HEK293 (cell line): ENCODE results near the gene SPECC1.

Experiments
- CTCF ChIA-PET: fragments of 350-600 bp; formaldehyde crosslinking; extraction: SDS; loops from one replicate; lab custom pipeline; 2021; ENCODE audit warnings: antibody characterized with exemption; lab: Yijun Ruan, JAX
- POLR2A ChIA-PET: fragments of 300-600 bp; formaldehyde crosslinking; extraction: SDS; loops from one replicate; lab custom pipeline; 2020; ENCODE audit warnings: antibody characterized with exemption, inconsistent platforms; lab: Yijun Ruan, JAX
- H3K27ac ChIP-seq: fragments of 200-500 bp; sonication (Bioruptor generic); 2 replicates; pipeline ENCODE4 v1.5.1; 2014; ENCODE audit warnings: low read depth, low read length, control low read depth, inconsistent platforms; ENCODE audit errors: extremely low read depth
- H3K36me3 ChIP-seq, 2 experiments: fragments of 200-500 bp in 1 of 2; sonication (Bioruptor generic) in 1 of 2; 1 replicate in 1 of 2; 2 replicates in 1 of 2; pipeline ENCODE4 v1.5.1; 2014 to 2017; ENCODE audit warnings: inconsistent platforms in 2 of 2, low read length in 2 of 2; ENCODE audit not compliant: control insufficient read depth in 2 of 2, insufficient read depth in 1 of 2
- H3K4me1 ChIP-seq: fragments of 200-500 bp; sonication (Bioruptor generic); 2 replicates; pipeline ENCODE4 v1.5.1; 2014; ENCODE audit warnings: mild to moderate bottlenecking, low read length, inconsistent platforms; ENCODE audit not compliant: control insufficient read depth, insufficient read depth
- H3K4me3 ChIP-seq: 2 replicates; pipeline ENCODE4 v1.5.1; 2011; ENCODE audit warnings: low read depth, mild to moderate bottlenecking, control low read depth, low read length, moderate library complexity
- H3K9me3 ChIP-seq: fragments of 200-500 bp; sonication (Bioruptor generic); 2 replicates; pipeline ENCODE4 v1.5.1; 2014; ENCODE audit warnings: low read depth, low read length, inconsistent platforms; ENCODE audit not compliant: control insufficient read depth, insufficient read depth
- GLIS1 ChIP-seq: fragments of 450-650 bp; formaldehyde crosslinking; IDR thresholded peaks from 2 replicates; pipeline ENCODE4 v1.5.1; 2016; ENCODE audit warnings: missing biosample characterization, missing genetic modification characterization
- KLF7 ChIP-seq: fragments of 450-650 bp; formaldehyde crosslinking; IDR thresholded peaks from 2 replicates; pipeline ENCODE4 v1.5.1; 2016; ENCODE audit warnings: missing biosample characterization, missing genetic modification characterization, borderline replicate concordance
- SETDB1 ChIP-seq: IDR thresholded peaks from one replicate; pipeline ENCODE4 v1.6.1; 2017; ENCODE audit warnings: mild to moderate bottlenecking, low read length, moderate library complexity, mixed read lengths; ENCODE audit not compliant: insufficient read length
- TRIM28 ChIP-seq: IDR thresholded peaks from 2 replicates; pipeline ENCODE4 v1.6.1; 2011; ENCODE audit warnings: low read length, control low read depth, borderline replicate concordance
- ZBTB17 ChIP-seq: fragments of 450-650 bp; formaldehyde crosslinking; IDR thresholded peaks from 2 replicates; pipeline ENCODE4 v1.5.1; 2016; ENCODE audit warnings: missing biosample characterization, missing genetic modification characterization
- ZIC2 ChIP-seq: fragments of 450-650 bp; formaldehyde crosslinking; IDR thresholded peaks from 2 replicates; pipeline ENCODE4 v1.5.1; 2016; ENCODE audit warnings: missing biosample characterization, missing genetic modification characterization
- ZNF16 ChIP-seq: fragments of 450-650 bp; formaldehyde crosslinking; IDR thresholded peaks from 2 replicates; pipeline ENCODE4 v1.5.1; 2016; ENCODE audit warnings: low read depth, missing biosample characterization, missing genetic modification characterization
- ZNF169 ChIP-seq: fragments of 450-650 bp; formaldehyde crosslinking; IDR thresholded peaks from 2 replicates; pipeline ENCODE4 v1.5.1; 2016; ENCODE audit warnings: missing biosample characterization, missing genetic modification characterization
- ZNF623 ChIP-seq: fragments of 450-650 bp; formaldehyde crosslinking; IDR thresholded peaks from 2 replicates; pipeline ENCODE4 v1.5.1; 2016; ENCODE audit warnings: missing biosample characterization, missing genetic modification characterization
- ZNF624 ChIP-seq: fragments of 450-650 bp; formaldehyde crosslinking; IDR thresholded peaks from 2 replicates; pipeline ENCODE4 v1.5.1; 2017; ENCODE audit warnings: missing biosample characterization, missing genetic modification characterization
- TF ChIP-seq, protein P1 (sequence below): fragments of 450-650 bp; formaldehyde crosslinking; IDR thresholded peaks from 2 replicates; pipeline ENCODE4 v1.5.1; 2016; ENCODE audit warnings: missing biosample characterization, missing genetic modification characterization
- TF ChIP-seq, protein P2 (sequence below): fragments of 450-650 bp; formaldehyde crosslinking; IDR thresholded peaks from 2 replicates; pipeline ENCODE4 v1.5.1; 2016; ENCODE audit warnings: missing biosample characterization, missing genetic modification characterization
- TF ChIP-seq, protein P3 (sequence below): fragments of 450-650 bp; formaldehyde crosslinking; optimal IDR thresholded peaks from 2 replicates; pipeline ENCODE3; 2016; ENCODE audit warnings: missing biosample characterization, mild to moderate bottlenecking, missing genetic modification characterization
- TF ChIP-seq, protein P4 (sequence below): fragments of 450-650 bp; formaldehyde crosslinking; IDR thresholded peaks from 2 replicates; pipeline ENCODE4 v1.5.1; 2017; ENCODE audit warnings: missing biosample characterization, missing genetic modification characterization
- TF ChIP-seq, protein P5 (sequence below): sonication (generic); formaldehyde crosslinking; IDR thresholded peaks from 2 replicates; pipeline ENCODE4 v1.8.1; 2022; ENCODE audit warnings: mild to moderate bottlenecking, moderate library complexity, missing genetic modification reagents

SPECC1 gene

DNA sequence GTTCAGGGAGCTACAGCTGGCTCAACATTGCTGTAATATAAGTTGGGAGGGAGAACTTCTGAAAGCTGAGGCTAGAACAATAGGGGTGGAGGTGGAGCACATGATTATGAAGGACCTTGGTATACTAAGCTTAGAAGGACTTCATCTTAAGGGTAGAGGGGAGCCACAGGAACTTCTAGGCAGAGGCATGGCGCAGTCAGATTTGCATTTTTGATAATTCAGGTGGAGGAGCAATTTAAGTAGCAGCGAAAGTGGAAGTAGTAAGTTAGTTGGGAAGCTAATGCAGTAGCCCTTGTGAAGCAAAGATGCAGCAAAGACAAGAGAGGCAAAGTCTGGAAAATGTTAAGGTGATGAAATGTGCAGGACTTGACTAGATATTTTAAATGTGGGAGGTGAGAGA, 144.1 kb downstream of the SPECC1 start:
- Histone ChIP-seq H3K27ac (no peak overlapping the region), H3K4me1 (peaks cover 3% of the 10 kb centered on the region; the same call in 1 of the 2 replicates), H3K36me3 (no peaks in the 10 kb centered on the region), H3K4me3 (no peak overlapping the region), H3K9me3 (no peaks in the 10 kb centered on the region)
- CTCF ChIA-PET, result no interaction called here
- 0 out of 2 replicates have a peak, but pooled peaks have one; percentile 9 for TF ChIP-seq ZNF16 (tag by site-specific recombination)
- no peak for TF ChIP-seq KLF7 (tag by site-specific recombination)
- POLR2A ChIA-PET, result no interaction called here

DNA sequence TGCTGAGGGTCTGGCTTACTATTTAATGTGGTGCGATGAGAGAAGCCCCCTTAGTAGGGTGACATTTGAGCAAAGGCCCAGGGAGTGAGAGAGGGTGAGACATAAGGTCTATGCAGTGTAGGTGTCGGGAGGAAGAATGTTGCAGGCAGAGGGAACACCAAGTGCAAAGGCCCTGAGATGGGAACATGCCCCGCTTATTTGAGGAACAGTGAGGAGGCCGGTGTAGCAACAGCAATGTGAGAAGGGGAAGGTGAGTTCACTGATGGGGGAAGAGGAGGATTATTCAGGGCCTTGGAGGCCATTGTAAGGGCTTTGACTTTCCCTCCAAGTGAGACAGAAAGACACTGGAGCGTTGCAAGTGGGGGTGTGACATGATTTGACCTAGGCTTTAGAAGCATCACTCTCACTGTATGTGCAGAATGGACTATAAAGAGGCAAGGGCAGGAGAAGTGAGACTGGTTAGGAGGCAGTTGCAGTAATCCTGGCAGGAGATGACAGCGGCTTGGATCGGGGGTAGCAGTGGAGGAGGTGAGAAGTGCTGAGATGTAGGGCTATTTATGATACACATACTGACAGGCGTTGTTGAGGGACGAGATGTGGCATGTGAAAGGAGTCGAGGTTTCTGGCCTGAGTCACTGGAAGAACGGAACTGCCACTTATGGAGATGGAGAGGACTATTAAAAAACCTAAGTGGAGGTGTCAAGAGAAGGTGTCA, 145.3 kb downstream of the SPECC1 start:
- Histone ChIP-seq H3K36me3 (no peaks in the 10 kb centered on the region; a peak in 1 of 3 replicates), H3K27ac (no peak overlapping the region), H3K4me3 (no peak overlapping the region), H3K9me3 (no peaks in the 10 kb centered on the region), H3K4me1 (peaks cover 3% of the 10 kb centered on the region; the same call in 1 of the 2 replicates)
- ChIA-PET POLR2A (no interaction called here), CTCF (interaction anchor here (1.3 kb wide), 1 partner anchor 144 kb away, joined by 7 read pairs; no protein-coding TSS in a partner anchor)
- no peak for TF ChIP-seq TRIM28
- TF ChIP-seq, protein P1, sequence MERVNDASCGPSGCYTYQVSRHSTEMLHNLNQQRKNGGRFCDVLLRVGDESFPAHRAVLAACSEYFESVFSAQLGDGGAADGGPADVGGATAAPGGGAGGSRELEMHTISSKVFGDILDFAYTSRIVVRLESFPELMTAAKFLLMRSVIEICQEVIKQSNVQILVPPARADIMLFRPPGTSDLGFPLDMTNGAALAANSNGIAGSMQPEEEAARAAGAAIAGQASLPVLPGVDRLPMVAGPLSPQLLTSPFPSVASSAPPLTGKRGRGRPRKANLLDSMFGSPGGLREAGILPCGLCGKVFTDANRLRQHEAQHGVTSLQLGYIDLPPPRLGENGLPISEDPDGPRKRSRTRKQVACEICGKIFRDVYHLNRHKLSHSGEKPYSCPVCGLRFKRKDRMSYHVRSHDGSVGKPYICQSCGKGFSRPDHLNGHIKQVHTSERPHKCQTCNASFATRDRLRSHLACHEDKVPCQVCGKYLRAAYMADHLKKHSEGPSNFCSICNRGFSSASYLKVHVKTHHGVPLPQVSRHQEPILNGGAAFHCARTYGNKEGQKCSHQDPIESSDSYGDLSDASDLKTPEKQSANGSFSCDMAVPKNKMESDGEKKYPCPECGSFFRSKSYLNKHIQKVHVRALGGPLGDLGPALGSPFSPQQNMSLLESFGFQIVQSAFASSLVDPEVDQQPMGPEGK, result no peak
- TF ChIP-seq, protein P2, sequence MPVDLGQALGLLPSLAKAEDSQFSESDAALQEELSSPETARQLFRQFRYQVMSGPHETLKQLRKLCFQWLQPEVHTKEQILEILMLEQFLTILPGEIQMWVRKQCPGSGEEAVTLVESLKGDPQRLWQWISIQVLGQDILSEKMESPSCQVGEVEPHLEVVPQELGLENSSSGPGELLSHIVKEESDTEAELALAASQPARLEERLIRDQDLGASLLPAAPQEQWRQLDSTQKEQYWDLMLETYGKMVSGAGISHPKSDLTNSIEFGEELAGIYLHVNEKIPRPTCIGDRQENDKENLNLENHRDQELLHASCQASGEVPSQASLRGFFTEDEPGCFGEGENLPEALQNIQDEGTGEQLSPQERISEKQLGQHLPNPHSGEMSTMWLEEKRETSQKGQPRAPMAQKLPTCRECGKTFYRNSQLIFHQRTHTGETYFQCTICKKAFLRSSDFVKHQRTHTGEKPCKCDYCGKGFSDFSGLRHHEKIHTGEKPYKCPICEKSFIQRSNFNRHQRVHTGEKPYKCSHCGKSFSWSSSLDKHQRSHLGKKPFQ (tag by site-specific recombination), result no peak
- TF ChIP-seq ZNF623 (tag by site-specific recombination), result no peak

DNA sequence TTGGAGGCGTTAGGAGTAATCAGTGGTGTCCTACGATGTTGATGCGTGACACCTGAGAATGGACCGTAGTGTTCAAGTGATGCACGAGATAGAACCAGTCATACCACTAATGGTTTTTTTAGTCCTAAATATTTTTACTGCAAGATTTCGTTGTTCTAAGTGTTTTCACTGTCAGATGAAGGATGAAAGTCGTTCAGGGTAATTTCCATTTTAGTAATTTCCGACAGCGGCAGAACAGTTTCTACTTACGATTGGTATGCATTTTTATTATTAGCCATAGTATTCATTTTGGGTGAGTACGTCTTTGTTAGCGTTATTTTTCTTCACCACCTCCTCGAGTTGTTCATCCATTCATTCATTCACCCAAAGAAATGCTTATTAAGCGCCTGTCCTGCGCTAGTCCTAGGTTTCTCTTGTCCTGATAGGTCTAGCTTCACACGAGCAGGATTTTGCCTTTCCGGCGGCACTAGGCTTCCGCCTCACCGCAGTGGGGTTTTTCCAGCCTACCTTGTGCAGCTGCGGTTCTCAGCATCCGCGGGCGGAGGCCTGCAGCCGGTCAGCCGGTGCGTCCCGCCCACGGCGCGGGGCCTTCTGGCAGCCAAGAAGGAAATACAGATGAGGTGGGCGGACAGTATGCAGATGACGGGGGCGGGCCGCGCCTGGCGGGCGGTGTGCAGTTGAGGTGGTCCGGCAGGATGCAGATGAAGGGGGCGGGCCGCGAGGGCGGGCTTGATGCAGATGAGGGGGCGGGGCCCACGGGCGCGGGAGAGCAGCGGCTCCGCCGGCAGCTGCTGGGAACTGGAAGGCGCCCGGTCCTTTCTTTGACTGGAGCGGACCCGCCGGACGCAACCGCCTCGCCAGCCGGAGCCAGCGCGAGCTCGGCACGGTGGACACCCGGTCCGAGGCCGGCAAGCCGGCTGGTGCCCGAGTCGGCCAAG, 146.4 kb downstream of the SPECC1 start:
- ChIA-PET CTCF (interaction anchor here (0.7 to 1.3 kb wide), 2 partner anchors 145 to 944 kb away, joined by 3 to 7 read pairs; no protein-coding TSS in a partner anchor), POLR2A (interaction anchor here (0.6 to 1.7 kb wide), 7 partner anchors 9 to 838 kb away, joined by 3 to 7 read pairs (median 3); partner anchors contain the start of gene MAPK7)
- peak overlapping the region; percentile 61; the same call in 1 of the 2 replicates for H3K27ac ChIP-seq
- TF ChIP-seq ZIC2 (no peak), GLIS1 (tag by site-specific recombination) (peak; percentile 43), ZNF169 (tag by site-specific recombination) (no peak), SETDB1 (no peak), ZBTB17 (tag by site-specific recombination) (peak; percentile 79), ZNF624 (tag by site-specific recombination) (no peak)
- TF ChIP-seq, protein P1, result peak; percentile 70
- TF ChIP-seq, protein P3, sequence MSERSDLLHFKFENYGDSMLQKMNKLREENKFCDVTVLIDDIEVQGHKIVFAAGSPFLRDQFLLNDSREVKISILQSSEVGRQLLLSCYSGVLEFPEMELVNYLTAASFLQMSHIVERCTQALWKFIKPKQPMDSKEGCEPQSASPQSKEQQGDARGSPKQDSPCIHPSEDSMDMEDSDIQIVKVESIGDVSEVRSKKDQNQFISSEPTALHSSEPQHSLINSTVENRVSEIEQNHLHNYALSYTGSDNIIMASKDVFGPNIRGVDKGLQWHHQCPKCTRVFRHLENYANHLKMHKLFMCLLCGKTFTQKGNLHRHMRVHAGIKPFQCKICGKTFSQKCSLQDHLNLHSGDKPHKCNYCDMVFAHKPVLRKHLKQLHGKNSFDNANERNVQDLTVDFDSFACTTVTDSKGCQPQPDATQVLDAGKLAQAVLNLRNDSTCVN (tag by site-specific recombination), result peak; percentile 91
- TF ChIP-seq, protein P4, sequence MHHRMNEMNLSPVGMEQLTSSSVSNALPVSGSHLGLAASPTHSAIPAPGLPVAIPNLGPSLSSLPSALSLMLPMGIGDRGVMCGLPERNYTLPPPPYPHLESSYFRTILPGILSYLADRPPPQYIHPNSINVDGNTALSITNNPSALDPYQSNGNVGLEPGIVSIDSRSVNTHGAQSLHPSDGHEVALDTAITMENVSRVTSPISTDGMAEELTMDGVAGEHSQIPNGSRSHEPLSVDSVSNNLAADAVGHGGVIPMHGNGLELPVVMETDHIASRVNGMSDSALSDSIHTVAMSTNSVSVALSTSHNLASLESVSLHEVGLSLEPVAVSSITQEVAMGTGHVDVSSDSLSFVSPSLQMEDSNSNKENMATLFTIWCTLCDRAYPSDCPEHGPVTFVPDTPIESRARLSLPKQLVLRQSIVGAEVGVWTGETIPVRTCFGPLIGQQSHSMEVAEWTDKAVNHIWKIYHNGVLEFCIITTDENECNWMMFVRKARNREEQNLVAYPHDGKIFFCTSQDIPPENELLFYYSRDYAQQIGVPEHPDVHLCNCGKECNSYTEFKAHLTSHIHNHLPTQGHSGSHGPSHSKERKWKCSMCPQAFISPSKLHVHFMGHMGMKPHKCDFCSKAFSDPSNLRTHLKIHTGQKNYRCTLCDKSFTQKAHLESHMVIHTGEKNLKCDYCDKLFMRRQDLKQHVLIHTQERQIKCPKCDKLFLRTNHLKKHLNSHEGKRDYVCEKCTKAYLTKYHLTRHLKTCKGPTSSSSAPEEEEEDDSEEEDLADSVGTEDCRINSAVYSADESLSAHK (tag by site-specific recombination), result no peak
- TF ChIP-seq, protein P5, sequence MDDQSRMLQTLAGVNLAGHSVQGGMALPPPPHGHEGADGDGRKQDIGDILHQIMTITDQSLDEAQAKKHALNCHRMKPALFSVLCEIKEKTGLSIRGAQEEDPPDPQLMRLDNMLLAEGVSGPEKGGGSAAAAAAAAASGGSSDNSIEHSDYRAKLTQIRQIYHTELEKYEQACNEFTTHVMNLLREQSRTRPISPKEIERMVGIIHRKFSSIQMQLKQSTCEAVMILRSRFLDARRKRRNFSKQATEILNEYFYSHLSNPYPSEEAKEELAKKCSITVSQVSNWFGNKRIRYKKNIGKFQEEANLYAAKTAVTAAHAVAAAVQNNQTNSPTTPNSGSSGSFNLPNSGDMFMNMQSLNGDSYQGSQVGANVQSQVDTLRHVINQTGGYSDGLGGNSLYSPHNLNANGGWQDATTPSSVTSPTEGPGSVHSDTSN, result peak; percentile 6; the same call in 1 of the 2 replicates

More for the DNA sequence above, 146.4 kb downstream of the SPECC1 start:
- H3K4me1 ChIP-seq, result peaks cover 3% of the 10 kb centered on the region; the same call in 1 of the 2 replicates
- H3K4me3 ChIP-seq, result peak overlapping the region; percentile 82
- no peaks in the 10 kb centered on the region for H3K9me3 ChIP-seq
- no peaks in the 10 kb centered on the region; a peak in 1 of 3 replicates for H3K36me3 ChIP-seq
